ENCODE results near the gene KCTD1.
"Not testable (repeated sequence)": the region's sequence is repeated elsewhere in the genome, so short reads cannot be mapped to it uniquely, and the experiment has no call there.

Gene KCTD1

GRCh38 chr18:26443853-26444252, 104.5 kb downstream of the KCTD1 start:
- DNase-seq (ENCODE audit: low spot score) = no peak
- TF ChIP-seq, protein P1, sequence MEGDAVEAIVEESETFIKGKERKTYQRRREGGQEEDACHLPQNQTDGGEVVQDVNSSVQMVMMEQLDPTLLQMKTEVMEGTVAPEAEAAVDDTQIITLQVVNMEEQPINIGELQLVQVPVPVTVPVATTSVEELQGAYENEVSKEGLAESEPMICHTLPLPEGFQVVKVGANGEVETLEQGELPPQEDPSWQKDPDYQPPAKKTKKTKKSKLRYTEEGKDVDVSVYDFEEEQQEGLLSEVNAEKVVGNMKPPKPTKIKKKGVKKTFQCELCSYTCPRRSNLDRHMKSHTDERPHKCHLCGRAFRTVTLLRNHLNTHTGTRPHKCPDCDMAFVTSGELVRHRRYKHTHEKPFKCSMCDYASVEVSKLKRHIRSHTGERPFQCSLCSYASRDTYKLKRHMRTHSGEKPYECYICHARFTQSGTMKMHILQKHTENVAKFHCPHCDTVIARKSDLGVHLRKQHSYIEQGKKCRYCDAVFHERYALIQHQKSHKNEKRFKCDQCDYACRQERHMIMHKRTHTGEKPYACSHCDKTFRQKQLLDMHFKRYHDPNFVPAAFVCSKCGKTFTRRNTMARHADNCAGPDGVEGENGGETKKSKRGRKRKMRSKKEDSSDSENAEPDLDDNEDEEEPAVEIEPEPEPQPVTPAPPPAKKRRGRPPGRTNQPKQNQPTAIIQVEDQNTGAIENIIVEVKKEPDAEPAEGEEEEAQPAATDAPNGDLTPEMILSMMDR (IDR thresholded peaks at IDR 0.05; ENCODE audit: extremely low read depth, missing control alignments) = no peak

- TF ChIP-seq, protein P1 (IDR thresholded peaks at IDR 0.05; ENCODE audit: extremely low read depth, missing control alignments) = no peak
- DNase-seq (ENCODE audit: low spot score) = no peak
Observed at GRCh38 chr18:26442126-26442525, 106.2 kb downstream of the KCTD1 start.

DNA sequence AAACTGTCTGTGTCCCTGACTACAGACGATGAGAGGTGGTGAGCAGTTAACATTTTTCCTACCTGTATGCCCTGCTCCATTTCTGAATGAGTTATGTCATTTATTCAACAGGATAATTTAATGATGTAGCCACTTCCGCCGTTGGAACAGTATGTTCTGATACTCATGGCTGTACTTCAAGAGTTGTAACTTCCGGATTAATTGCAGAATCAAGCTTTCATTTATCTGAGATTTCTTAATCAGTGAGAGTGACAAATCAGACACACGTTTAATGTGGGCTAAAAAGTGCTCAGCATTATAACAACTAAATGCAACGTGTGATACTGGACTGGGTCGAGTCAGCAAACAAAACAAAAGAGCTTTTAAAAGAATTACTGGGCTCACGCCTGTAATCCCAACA, 107.7 kb downstream of the KCTD1 start:
- TF ChIP-seq, protein P1 (IDR thresholded peaks at IDR 0.05; ENCODE audit: extremely low read depth, missing control alignments) = no peak
- no peak for DNase-seq (ENCODE audit: low spot score)

GRCh38 chr18:26439537-26439936, 108.8 kb downstream of the KCTD1 start:
- TF ChIP-seq, protein P1 (IDR thresholded peaks at IDR 0.05; ENCODE audit: extremely low read depth, missing control alignments) = no peak
- no peak for DNase-seq (ENCODE audit: low spot score)

DNA sequence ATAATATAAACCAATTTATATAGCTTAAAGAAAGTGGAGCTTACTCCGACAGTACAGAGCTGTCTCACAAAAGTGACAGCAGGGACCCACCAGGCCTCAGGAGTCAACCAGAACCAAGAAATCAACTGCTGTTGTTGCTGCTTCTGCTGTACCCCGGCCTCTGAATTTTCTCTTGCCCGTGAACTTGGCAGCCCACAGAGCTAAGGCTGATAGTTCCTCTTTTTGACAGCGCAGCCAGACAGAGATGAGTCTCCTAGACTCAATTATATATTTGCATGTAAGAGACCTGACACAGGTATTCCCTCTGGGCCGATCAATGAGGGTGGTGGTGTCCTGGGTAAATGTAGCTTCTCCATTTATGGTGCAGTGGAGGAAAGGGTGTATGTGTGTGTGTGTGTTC, 109.4 kb downstream of the KCTD1 start:
- TF ChIP-seq, protein P1 (IDR thresholded peaks at IDR 0.05; ENCODE audit: extremely low read depth, missing control alignments) = no peak
- DNase-seq (ENCODE audit: low spot score) = peak; percentile 44

DNA sequence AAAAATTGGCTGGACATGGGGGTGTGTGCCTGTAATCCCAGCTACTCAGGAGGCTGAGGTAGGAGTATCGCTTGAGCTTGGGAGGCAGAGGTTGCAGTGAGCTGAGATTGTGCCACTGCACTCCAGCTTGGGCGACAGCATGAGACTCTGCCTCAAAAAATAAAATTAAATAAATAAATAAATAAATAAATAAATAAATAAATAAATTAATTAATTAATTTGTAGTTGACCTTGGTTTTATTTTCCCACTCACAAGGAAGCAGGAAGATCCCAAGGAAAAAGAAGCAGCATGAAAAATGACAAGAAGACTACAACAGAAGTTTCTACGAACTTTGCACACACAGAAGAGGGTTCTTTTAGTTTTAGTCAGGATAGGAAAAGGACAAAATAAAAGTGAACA, 110.7 kb downstream of the KCTD1 start:
- DNase-seq (ENCODE audit: low spot score) = not testable (repeated sequence)

GRCh38 chr18:26436176-26437051, 111.9 kb downstream of the KCTD1 start:
- no peak for DNase-seq (ENCODE audit: low spot score)
- TF ChIP-seq, protein P1 (IDR thresholded peaks at IDR 0.05; ENCODE audit: extremely low read depth, missing control alignments) = no peak

Data from GM20000 (cell line).